ENCODE results near the gene PRLR.

PRLR gene

GRCh38 chr5:35134278-35135030 lies 95.8 kb downstream of the PRLR start:
- Histone ChIP-seq H3K9ac (ENCODE audit: low read length) (no peak overlapping the region), H3K9me3 (ENCODE audit: control insufficient read depth, low read depth, low read length) (no peaks in the 10 kb centered on the region), H3K4me3 (ENCODE audit: low read length) (no peak overlapping the region), H3K27ac (ENCODE audit: low read length) (no peak overlapping the region), H3K36me3 (ENCODE audit: control insufficient read depth, low read depth, low read length) (no peaks in the 10 kb centered on the region), H3K4me1 (ENCODE audit: control insufficient read depth, low read depth, low read length) (no peaks in the 10 kb centered on the region), H3K27me3 (ENCODE audit: control insufficient read depth, insufficient read depth, low read length) (no peaks in the 10 kb centered on the region)

DNA sequence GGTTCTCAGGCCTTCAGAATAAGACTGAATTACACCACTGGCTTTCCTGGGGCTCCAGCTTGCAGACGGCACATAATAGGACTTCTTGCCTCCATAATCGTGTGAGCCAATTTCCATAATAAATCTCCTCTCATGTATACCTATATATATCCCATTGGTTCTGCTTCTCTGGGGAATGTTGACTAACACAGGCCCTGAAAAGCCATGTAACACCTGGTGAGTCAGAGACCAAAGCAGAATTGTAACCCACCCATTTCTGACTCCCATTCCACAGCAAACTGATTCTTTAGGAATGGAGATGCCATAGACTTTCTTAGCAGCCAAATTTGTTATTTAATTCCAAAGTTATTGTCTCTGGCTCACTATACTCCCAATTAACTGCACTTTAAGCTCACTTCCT lies 97.1 kb downstream of the PRLR start:
- Histone ChIP-seq H3K4me1 (ENCODE audit: control insufficient read depth, low read depth, low read length) (no peaks in the 10 kb centered on the region), H3K36me3 (ENCODE audit: control insufficient read depth, low read depth, low read length) (no peaks in the 10 kb centered on the region), H3K9me3 (ENCODE audit: control insufficient read depth, low read depth, low read length) (no peaks in the 10 kb centered on the region), H3K27me3 (ENCODE audit: control insufficient read depth, insufficient read depth, low read length) (no peaks in the 10 kb centered on the region), H3K9ac (ENCODE audit: low read length) (no peak overlapping the region), H3K27ac (ENCODE audit: low read length) (no peak overlapping the region), H3K4me3 (ENCODE audit: low read length) (no peak overlapping the region)

DNA sequence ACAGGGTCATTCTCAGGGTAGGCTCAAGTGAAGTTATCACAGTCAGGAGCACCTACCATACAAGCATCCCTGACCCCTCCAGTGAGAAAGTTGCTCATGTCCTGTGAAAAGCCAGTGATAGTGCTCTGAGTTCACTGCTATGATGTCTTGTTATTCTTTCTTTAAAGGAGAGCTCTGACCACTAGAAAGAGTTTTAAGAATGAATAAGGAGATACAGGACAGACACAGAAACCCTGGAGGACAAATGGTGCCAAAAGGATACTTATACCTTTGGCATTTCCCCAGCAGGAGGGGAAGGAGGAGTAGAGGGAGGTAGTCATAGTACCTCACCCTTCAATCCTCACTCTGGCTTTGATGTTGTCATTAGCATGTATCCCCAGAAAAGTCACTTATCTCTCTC lies 98.6 kb downstream of the PRLR start:
- Histone ChIP-seq H3K27me3 (ENCODE audit: control insufficient read depth, insufficient read depth, low read length) (no peaks in the 10 kb centered on the region), H3K4me1 (ENCODE audit: control insufficient read depth, low read depth, low read length) (no peaks in the 10 kb centered on the region), H3K4me3 (ENCODE audit: low read length) (no peak overlapping the region), H3K9ac (ENCODE audit: low read length) (no peak overlapping the region), H3K9me3 (ENCODE audit: control insufficient read depth, low read depth, low read length) (no peaks in the 10 kb centered on the region), H3K36me3 (ENCODE audit: control insufficient read depth, low read depth, low read length) (no peaks in the 10 kb centered on the region), H3K27ac (ENCODE audit: low read length) (no peak overlapping the region)

DNA sequence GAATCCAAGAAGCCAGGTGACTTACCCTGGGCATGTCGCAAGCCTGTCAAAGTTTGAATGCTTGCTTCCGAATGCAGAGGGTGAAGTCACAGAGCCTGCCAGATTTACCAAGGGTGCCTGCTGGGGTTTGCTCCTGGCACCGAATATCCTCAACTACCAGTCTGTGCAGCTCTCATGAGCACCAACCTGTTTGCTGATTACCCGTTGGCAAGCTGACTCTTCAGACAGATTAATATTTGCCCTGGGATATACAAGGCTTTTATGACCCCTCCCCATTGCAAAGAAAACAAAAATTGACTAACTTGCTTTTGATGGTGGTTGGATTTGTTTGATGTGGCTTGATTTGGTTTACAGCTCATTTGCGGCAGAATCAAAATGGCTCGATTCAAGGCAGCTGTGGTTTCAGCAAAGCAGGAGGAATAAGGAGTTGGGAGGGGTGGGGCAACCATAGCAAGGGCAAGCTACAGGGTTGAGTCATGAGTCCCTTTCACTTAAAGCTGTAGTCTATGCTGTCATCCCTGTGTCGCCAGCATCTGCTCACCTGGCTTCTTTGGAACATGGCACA lies 100.3 kb downstream of the PRLR start:
- Histone ChIP-seq H3K27ac (ENCODE audit: low read length) (no peak overlapping the region), H3K9ac (ENCODE audit: low read length) (no peak overlapping the region), H3K9me3 (ENCODE audit: control insufficient read depth, low read depth, low read length) (no peaks in the 10 kb centered on the region), H3K27me3 (ENCODE audit: control insufficient read depth, insufficient read depth, low read length) (no peaks in the 10 kb centered on the region), H3K4me1 (ENCODE audit: control insufficient read depth, low read depth, low read length) (no peaks in the 10 kb centered on the region), H3K4me3 (ENCODE audit: low read length) (no peak overlapping the region), H3K36me3 (ENCODE audit: control insufficient read depth, low read depth, low read length) (no peaks in the 10 kb centered on the region)

- Histone ChIP-seq H3K4me3 (ENCODE audit: low read length) (no peak overlapping the region), H3K9me3 (ENCODE audit: control insufficient read depth, low read depth, low read length) (no peaks in the 10 kb centered on the region), H3K36me3 (ENCODE audit: control insufficient read depth, low read depth, low read length) (no peaks in the 10 kb centered on the region), H3K9ac (ENCODE audit: low read length) (no peak overlapping the region), H3K4me1 (ENCODE audit: control insufficient read depth, low read depth, low read length) (no peaks in the 10 kb centered on the region), H3K27me3 (ENCODE audit: control insufficient read depth, insufficient read depth, low read length) (no peaks in the 10 kb centered on the region), H3K27ac (ENCODE audit: low read length) (no peak overlapping the region)
These were observed 101.0 kb downstream of the PRLR start for GRCh38 chr5:35129276-35129675.

GRCh38 chr5:35127006-35127405 lies 103.3 kb downstream of the PRLR start:
- Histone ChIP-seq H3K9me3 (ENCODE audit: control insufficient read depth, low read depth, low read length) (no peaks in the 10 kb centered on the region), H3K4me3 (ENCODE audit: low read length) (no peak overlapping the region), H3K27me3 (ENCODE audit: control insufficient read depth, insufficient read depth, low read length) (no peaks in the 10 kb centered on the region), H3K9ac (ENCODE audit: low read length) (no peak overlapping the region), H3K4me1 (ENCODE audit: control insufficient read depth, low read depth, low read length) (no peaks in the 10 kb centered on the region), H3K36me3 (ENCODE audit: control insufficient read depth, low read depth, low read length) (no peaks in the 10 kb centered on the region), H3K27ac (ENCODE audit: low read length) (no peak overlapping the region)

- H3K27me3 ChIP-seq (ENCODE audit: control insufficient read depth, insufficient read depth, low read length) = no peaks in the 10 kb centered on the region
- H3K9me3 ChIP-seq (ENCODE audit: control insufficient read depth, low read depth, low read length) = no peaks in the 10 kb centered on the region
- H3K4me3 ChIP-seq (ENCODE audit: low read length) = no peak overlapping the region
- no peak overlapping the region for H3K27ac ChIP-seq (ENCODE audit: low read length)
- H3K9ac ChIP-seq (ENCODE audit: low read length) = no peak overlapping the region
- H3K36me3 ChIP-seq (ENCODE audit: control insufficient read depth, low read depth, low read length) = no peaks in the 10 kb centered on the region
- H3K4me1 ChIP-seq (ENCODE audit: control insufficient read depth, low read depth, low read length) = no peaks in the 10 kb centered on the region
These were observed 104.5 kb downstream of the PRLR start for GRCh38 chr5:35125746-35126145.

- Histone ChIP-seq H3K4me3 (ENCODE audit: low read length) (no peak overlapping the region), H3K27me3 (ENCODE audit: control insufficient read depth, insufficient read depth, low read length) (no peaks in the 10 kb centered on the region), H3K27ac (ENCODE audit: low read length) (no peak overlapping the region), H3K9me3 (ENCODE audit: control insufficient read depth, low read depth, low read length) (no peaks in the 10 kb centered on the region), H3K4me1 (ENCODE audit: control insufficient read depth, low read depth, low read length) (no peaks in the 10 kb centered on the region), H3K36me3 (ENCODE audit: control insufficient read depth, low read depth, low read length) (no peaks in the 10 kb centered on the region), H3K9ac (ENCODE audit: low read length) (no peak overlapping the region)
These were observed 105.4 kb downstream of the PRLR start for GRCh38 chr5:35124932-35125331.

- Histone ChIP-seq H3K9ac (ENCODE audit: low read length) (no peak overlapping the region), H3K27me3 (ENCODE audit: control insufficient read depth, insufficient read depth, low read length) (no peaks in the 10 kb centered on the region), H3K36me3 (ENCODE audit: control insufficient read depth, low read depth, low read length) (no peaks in the 10 kb centered on the region), H3K4me1 (ENCODE audit: control insufficient read depth, low read depth, low read length) (no peaks in the 10 kb centered on the region), H3K27ac (ENCODE audit: low read length) (no peak overlapping the region), H3K4me3 (ENCODE audit: low read length) (no peak overlapping the region), H3K9me3 (ENCODE audit: control insufficient read depth, low read depth, low read length) (no peaks in the 10 kb centered on the region)
These were observed 107.5 kb downstream of the PRLR start for GRCh38 chr5:35122819-35123218.

DNA sequence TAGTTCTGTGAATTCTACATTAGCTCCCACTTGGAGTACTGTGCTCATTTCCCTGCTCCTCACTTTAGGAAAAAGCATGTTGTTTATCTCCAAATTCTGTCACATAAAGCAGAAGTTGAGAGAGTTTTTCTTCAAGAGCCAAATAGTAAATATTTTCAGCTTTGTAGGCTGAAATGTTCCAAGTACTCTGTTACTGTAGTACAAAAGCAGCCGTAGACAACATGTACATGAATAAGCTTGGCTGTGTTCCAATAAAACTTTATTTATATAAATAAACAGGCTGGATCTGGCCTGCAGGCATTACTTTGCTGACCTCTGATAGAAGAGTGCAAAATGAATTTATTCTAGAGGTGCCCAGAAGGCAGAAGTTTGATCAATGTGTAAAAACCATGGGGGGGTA lies 109.6 kb downstream of the PRLR start:
- no peaks in the 10 kb centered on the region for H3K36me3 ChIP-seq (ENCODE audit: control insufficient read depth, low read depth, low read length)
- H3K4me3 ChIP-seq (ENCODE audit: low read length) = no peak overlapping the region
- H3K27me3 ChIP-seq (ENCODE audit: control insufficient read depth, insufficient read depth, low read length) = no peaks in the 10 kb centered on the region
- no peak overlapping the region for H3K27ac ChIP-seq (ENCODE audit: low read length)
- H3K4me1 ChIP-seq (ENCODE audit: control insufficient read depth, low read depth, low read length) = no peaks in the 10 kb centered on the region
- no peak overlapping the region for H3K9ac ChIP-seq (ENCODE audit: low read length)
- no peaks in the 10 kb centered on the region for H3K9me3 ChIP-seq (ENCODE audit: control insufficient read depth, low read depth, low read length)

DNA sequence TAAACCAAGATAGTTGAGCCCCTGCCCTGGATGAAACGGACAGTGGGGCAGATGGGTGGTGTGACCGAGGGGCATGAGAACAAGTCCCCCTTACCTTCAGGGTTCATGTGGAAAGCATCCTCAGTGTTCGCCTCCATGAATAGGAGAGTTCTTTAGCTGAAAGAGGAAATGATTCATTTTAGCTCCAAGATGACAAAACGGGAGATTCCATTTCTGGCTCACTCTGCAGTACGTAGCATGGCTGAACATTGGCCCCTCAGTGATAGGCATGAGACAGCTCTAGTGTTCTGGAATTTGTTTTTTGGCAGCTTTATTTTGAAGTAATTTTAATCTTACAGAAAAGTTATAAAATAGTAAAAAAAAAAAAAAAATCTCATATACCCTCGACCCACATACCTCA lies 112.3 kb downstream of the PRLR start:
- no peak overlapping the region for H3K4me3 ChIP-seq (ENCODE audit: low read length)

DNA sequence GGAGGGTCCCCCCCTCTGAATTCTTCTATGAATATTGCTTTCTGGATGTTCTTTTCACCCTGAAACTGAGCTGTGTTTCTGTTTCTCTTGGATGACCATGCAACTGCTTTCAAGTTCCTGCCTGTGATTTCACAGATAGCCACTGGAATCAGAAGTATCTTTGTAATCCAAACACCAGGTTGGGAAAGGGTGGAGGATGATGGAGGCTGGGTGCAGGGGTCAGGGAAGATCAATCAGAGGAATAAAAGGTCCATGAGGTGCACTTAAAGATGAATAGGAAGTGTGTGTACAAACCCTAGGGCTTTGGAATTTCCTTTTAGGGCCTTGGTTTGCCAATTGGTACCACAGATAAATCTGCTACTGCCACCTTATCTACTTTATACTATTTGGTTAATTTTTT lies 114.4 kb downstream of the PRLR start:
- Histone ChIP-seq H3K9me3 (ENCODE audit: control insufficient read depth, low read depth, low read length) (no peaks in the 10 kb centered on the region), H3K9ac (ENCODE audit: low read length) (no peak overlapping the region), H3K27ac (ENCODE audit: low read length) (no peak overlapping the region), H3K4me1 (ENCODE audit: control insufficient read depth, low read depth, low read length) (peaks cover 5% of the 10 kb centered on the region), H3K4me3 (ENCODE audit: low read length) (no peak overlapping the region), H3K36me3 (ENCODE audit: control insufficient read depth, low read depth, low read length) (no peaks in the 10 kb centered on the region), H3K27me3 (ENCODE audit: control insufficient read depth, insufficient read depth, low read length) (no peaks in the 10 kb centered on the region)

More for the DNA sequence above, 112.3 kb downstream of the PRLR start:
- Histone ChIP-seq H3K9me3 (ENCODE audit: control insufficient read depth, low read depth, low read length) (no peaks in the 10 kb centered on the region), H3K36me3 (ENCODE audit: control insufficient read depth, low read depth, low read length) (no peaks in the 10 kb centered on the region), H3K4me1 (ENCODE audit: control insufficient read depth, low read depth, low read length) (no peaks in the 10 kb centered on the region), H3K27ac (ENCODE audit: low read length) (no peak overlapping the region), H3K27me3 (ENCODE audit: control insufficient read depth, insufficient read depth, low read length) (no peaks in the 10 kb centered on the region), H3K9ac (ENCODE audit: low read length) (no peak overlapping the region)
